ENCODE data around the gene MAP2K3.
A peak's percentile ranks its signal among the peaks of the same experiment; 100 is the strongest.

The MAP2K3 gene

DNA sequence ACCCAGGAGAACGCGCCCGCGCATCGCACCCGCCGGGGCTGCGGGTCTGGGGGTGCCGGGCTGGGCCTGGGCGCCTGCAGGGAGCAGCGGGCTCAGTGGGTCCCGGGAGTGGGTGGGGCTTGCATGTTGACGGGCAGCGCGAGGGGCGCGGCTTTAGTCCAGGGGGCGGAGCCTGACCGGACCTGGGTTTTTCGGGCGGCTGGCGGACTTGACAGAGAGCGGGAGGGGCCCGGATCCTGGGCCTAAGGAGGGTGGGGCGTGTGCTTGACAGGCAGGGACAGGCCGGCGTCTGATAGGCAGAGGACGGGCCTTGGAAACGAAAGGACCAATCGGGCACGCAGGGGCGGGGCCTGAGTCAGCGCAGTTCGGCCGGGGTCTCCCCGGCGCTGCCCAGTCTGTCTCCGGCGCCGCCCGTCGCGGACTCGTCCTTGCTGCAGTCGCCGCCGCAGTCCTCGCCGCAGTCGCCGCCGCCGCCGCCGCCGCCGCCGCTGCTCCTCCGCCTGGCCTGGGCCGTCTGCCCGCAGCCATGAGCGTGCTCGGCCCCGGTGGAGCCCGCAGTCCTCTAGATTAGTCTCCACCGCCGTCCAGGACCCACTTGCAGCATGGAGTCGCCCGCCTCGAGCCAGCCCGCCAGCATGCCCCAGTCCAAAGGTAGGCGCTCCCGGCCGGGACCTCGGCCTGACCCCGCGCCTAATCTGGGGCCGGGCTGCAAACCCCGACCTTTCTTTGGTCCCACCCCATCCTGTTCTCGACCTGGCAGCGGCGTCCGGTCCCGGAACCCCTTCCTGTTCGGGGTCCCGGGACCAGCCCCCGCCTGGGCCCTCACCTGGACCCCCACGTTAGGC lies at the start of gene MAP2K3:
TSS of gene MAP2K3 (plus strand) at position 393 of the 845 bp plus-strand sequence. CDS start at position 603, 210 bp downstream.
- peak; percentile 98 for DNase-seq

DNA sequence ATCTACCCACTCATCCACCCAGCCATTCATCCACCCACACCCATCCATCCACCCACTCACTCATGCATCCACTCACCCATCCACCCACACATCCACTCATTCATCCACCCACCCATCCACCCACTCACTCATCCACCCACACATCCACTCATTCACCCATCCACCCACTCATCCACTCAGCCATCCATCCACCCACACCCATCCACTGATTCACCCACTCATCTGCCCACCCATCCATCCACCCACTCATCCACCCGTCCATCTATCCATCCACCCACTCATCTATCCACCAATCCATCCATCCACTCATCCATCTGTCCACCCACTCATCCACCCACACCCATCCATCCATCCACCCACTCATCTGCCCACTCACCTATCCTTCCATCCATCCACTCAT lies 48.6 kb upstream of the MAP2K3 start:
- no peak for DNase-seq

DNA sequence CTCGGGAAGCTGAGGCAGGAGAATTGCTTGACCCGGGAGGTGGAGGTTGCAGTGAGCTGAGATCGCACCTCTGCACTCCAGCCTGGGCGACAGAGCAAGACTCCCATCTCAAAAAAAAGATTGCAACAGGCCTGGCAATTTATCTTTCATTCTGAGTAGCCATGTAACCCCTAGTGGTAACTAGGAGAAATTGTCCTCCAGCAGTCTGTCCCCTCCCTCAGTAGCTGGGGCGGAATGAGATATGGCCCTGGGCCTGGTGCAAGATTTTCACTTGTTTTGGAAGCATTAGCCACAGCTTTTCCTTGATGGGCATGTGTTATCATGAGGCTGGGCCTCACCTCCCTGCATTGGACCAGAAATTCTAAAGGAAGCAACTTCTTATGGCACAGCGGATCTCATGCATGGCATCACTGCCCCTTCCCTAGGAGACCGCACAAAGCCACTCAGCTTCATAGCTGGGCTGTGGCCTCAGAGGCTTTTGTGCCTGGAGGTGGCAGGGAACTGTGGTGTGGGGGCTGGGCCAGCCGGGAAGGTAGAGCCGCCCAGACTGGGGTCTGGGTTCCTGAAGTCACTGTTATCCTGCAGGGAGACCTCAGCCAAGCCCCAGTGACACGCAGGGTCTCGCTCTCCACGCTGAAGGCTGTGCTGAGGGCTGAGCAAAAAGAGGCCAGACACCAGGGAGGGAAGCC lies 44.7 kb upstream of the MAP2K3 start:
- no peak for DNase-seq

DNA sequence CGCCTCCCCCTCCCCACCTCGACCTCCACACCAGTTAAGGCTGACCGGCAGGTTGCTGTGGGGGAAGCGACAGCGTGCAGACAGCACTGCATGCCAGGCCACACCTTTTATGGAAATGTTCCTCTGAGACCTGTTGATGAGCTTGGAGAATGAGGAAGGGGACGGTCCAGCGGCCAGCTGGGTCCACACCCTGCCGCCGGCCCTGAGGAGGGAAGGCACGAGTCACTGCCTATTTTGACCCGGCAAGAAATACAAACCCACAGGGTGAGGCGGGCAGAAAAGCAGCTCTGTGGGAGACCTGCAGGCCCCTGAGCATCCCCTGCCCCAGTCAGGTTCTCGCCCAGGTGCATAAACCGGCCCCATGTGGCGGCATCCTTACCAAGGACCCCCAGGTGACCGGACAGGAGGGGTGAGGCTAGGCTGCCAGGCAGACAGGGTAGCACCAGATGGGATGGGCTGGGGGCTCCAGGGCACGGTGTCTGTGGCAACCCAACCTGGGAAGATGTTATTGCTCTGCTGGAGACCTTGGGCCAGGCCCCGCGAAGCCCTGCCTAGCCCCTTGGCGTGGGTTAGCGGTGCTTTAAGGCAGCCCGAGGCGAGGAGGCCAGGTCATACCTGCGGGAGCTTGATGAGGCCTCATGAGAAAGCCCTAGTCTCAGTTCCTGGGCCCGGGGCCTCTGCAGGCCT lies 44.0 kb upstream of the MAP2K3 start:
- no peak for DNase-seq

DNA sequence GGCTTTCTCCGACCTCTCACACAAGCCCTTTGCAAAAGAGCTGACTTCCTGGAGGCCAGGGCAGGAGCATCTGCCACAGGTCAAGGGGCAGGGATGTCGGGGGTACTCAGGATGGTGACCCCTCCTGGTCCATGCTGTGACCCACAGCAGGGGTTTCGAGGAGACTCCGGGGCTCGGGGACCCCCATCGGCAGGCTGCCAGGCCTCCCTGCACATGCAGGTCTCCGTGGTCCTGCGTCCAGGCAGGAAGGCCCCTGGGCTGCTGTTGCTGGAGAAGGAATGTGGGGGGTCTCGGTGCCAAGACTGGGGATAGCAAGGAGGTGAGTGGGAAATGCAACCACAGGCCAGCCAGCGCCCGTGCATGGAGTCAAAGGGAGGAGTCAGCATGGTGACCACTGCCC lies 42.9 kb upstream of the MAP2K3 start:
- no peak for DNase-seq

DNA sequence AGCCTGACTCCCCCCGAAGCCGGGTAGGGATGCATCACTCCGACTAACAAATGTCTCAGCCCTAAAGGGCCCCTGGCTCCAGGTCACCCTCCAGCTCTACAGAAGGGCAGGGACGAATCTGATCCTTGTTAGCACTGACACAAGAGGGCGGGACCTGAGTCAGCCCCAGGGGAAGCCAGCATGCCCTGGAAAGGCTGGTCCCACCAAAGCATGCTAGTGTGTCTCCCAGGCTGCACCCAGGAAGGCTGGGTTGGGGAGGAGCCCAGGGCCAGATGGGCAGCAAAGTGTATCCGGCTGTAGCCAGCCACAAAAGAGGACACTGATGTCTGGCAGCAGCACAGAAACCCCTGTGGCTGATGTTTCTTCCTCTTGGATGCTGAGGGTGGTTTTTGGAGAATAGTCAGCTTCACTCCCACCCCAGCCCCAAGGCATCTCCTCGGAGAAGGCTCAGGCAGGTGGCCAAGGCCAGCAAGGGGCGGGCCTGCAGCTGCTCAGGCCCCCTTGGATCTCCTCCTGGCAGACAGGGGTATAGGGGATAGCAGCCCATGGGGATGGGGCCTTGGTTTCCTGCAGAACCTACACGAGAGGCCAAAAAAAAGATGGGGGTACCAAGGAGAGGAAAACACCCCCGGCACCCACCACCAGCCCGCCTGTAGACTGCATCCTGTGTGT lies 42.3 kb upstream of the MAP2K3 start:
- no peak for DNase-seq

DNA sequence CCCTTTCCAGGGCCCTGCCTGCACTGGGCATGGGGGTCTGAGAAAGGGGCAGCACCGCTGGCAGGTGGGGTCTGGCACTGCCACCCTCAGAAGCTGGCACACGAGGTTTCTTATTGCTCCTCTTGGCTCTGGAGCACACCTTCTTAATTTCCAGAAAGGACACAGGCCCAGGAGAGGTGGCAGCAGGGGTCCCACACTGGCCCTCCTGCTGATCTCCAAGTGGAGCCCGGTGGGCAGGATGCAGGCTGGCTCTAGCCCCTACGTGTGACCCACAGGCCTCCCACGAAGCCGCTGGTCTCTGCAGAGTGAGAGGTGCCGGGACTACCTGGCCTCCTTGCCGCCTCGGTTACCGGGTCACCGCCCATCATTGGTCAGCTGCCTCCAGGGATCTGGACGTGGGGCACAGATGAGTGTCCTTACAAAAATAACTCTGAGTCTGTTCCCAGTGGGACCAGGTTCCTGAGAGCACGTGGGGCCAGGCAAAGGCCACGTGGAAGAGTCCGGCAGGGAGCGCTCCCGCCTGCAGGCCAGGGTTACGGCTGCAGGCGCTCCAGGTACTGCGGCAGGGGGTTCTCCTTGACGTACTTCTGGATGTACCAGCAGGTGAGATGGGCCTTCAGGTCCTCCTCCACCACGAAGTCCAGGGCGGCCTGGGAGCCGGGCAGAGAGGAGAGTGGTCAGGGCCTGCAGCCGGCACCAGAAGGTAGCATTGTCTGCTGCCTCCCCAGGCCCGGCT lies 41.6 kb upstream of the MAP2K3 start:
- DNase-seq = no peak

DNA sequence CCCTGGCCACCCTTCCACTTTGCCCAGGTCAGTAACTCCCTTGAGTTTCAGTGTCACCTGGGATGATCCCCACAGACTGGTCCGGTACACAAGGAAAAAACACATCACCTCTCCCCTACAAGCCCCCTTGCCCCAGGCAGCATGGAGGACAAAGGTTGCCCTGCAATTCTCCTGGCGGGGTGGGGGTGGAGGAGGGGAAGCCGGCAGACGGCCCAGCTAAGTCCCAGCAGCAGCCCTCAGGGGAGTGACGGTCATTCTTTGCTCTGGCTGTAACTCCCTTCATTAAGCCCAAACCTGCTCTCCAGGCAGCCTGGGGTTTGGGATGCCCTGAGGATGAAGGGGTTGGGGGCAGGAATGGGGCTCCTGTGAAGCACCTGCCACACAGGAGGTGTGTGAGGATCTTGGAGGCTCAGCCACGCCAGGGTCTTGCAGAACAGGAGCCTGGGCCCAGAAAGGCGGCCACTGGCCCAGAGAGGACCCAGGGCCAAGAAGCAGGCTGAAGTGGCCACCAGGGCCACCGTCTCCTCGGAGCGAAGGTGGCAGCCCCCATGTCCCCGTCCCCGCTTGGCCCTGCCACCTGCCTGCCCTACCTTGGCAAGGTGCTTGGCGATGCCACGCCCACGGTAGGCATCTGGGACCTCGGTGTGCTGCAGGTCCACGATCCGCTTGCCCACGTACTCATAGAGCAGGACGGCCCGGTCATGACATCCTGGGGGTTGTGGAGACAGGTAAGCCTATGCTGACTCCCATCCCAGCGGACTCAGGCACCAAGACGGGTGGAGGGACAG lies 40.8 kb upstream of the MAP2K3 start:
- no peak for DNase-seq

DNA sequence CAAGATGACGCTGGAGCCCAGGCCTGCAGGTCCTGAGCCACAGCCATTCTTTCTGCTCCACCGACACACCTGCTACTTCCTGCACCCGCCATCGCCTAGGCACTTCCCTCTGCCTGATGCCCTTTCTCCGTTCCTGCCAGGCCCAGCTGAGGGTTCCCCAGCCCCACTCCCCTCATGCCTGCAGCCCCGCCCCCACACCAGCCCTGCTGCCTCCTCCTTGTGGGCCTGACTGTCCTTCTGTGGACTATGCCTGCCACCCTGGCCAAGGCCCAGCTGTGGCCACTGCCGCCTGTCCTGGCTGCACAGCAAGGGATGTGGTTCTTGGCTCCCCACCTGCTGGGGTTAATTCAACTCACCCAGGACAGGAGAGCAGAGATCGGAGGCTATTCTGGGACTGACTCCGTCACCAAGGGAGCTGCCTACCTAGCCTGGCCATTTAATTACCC lies 38.8 kb upstream of the MAP2K3 start:
- DNase-seq = no peak

DNA sequence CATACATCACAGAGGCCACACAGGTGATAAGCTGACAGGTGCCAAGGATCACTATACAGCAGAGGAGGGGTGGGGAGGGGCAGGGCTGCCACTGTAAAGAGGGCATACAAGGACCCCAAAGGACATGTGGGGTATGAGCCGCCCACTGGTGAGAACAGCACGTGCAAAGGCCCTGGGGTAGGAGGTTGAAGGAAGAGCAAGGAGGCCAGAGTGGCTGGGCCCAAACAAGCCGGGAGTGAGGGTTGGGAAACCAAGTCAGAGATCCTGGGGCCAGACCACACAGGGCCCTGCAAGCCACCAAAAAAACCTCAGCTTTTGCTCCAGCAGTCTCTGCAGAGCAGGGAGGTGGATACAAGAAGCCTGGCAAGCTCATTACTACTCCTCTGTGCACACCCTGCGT lies 37.8 kb upstream of the MAP2K3 start:
- DNase-seq = no peak

DNA sequence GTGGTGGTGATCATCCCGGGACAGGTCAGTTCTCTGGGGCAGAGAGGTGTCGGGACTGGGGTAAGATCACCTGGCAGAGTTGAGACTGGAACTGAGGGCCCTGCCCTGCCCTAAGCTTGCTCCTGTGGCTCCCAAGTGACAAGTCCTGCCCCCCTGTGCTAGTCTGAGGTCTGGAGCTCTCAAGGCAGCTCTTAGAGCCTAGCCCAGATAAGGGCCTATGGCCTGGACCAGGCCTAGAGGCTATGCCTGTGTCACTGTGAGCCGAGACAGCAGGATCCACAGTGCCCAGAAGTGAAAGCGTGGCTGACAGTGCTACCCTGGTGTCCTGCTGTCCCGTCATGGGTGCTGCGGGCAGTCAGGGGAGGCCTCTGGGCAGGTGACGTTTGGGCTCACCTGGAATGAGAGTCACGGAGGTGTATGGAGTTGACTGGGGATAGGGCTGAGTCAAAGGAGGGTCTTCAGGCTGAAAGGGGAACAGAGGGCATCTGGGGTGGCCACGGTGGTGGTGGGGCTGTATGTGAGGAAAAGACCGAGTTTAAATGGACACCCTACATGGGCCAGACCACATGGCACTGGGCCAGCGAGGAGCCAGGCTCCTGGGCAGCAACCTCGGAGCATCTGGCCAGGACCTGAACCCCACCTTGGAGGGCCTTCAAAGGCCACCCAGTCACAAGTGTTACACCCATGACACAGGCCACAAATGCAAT lies 36.8 kb upstream of the MAP2K3 start:
- no peak for DNase-seq

DNA sequence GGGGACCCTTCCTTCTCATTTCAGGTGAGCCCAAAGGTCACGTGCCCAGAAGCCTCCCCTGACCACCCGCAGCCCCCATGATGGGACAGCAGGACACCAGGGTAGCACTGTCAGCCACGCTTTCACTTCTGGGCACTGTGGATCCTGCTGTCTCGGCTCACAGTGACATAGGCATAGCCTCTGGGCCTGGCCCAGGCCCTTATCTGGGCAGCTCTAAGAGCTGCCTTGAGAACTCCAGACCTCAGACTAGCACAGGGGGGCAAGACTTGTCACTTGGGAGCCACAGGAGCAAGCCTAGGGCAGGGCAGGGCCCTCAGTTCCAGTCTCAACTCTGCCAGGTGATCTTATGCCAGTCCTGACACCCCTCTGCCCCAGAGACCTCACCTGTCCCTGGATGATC lies 36.0 kb upstream of the MAP2K3 start:
- no peak for DNase-seq

DNA sequence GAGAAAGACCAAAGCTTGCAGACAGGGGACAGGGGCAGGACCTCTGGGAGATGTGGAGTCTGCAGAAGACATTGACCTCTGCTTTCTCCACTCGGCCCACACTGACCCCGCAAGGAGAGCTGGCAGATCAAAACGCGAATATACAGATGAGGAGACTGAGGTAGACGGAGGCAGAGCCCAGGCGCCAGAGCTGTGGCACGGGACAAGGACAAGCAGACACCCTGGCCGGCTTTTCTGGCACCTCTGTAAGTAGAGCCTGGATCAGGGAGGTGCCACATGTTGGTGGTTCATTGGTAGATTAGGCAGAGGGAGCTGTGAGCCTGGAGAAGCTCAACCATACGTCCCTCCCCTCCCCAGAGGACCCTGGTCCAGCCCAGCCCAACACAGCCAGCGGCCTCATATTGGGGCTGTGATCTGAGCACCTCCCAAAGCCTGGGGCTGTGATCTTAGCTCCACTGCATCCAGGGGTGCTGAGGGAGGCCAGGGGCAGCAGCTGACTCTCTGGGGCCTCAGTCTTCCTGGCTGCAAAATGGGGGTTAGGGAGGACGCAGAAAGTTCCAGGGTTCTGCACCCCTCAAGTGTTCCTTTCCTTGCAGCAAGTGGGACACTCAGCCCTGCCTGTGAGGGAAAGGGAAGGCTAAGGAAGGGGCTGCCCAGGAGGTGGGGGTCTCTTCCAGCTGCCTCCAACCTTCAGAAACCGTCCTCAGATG lies 35.3 kb upstream of the MAP2K3 start:
- DNase-seq = no peak

DNA sequence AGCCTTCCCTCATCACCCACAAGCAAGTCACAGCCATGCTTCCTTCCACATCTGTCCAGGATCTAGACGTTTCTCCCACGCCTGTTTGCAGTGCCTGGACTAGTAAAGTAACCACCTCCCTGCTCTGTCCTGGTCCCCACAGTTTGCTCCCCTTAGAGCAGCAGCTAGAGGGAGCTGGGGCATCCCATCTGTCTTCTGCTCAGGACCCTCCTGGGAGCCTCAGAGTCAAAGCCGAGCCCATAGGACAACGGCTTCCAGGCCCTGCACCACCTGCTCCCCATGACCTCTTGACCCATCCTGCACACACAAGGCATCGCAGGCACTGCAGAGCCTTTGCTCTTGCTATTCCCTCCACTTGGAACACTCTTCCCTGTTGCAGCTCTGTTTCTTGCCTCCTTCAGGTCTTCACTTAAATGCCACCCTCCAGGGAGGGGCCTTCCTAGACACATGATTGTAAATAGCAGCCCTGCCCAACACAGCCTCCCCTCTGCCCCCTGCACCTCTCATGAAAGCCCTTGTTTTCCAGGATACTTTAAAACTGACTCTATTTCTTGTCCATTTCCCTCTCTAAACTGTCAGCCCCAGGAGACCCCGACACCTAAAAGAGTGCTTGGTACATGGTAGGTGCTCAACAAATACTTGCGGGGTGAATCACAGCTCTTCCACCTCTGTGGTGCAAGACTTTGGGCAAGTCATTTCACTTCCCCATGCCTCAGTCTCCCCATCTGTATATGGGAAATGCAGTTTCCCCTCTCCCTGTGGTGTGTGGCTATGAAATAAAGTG lies 34.4 kb upstream of the MAP2K3 start:
- no peak for DNase-seq

DNA sequence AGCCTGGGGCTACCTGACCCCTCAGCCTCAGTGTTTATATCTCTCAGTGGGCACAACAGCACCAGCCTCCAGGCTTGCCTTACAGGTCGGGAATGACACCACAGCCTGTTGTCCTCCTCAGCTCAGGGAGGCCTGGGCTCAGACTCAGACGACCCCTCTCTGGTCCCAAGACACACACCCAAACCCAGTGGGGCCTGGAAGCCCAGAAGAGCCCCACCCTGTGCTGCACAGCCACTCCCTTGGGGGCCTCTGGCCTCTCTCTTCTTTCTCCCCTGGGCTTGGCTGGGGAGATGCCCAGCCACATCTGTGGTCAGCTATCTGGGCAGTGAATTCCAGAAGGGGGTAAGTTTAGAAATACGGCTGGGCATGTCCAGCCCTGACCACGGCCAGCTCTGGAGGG lies 33.7 kb upstream of the MAP2K3 start:
- DNase-seq = no peak

DNA sequence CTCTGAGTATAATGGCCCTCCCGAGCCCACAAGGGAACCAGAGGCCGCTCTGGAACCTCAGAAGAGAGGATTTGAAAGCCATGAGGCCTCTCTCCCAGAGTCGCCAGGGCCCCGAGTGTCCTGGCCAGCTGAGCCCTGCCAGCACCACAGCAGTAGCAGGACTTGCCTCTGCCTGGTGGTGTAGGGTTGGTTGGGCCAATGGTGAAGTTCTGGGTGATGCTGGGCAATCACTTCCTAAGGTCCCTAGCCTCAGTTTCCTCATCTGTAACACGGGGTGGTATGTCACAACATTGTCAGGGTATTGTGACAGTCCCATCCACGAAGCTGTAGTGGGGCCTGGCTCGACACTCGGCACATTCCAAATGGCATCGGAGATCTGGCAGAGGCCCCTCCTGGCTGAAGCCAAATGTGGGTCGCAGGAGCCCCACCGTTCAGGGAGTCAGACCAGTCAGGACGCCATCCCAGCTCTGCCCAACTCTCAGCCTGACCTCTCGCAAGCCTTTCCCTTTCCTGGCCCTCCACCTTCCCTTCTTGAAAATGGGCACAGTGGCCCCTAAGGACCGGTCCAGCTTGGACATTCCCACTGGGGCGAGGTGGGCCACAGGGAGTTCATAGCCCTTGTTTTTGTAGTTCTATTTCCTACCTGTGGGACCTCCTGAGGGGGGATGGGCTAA lies 33.0 kb upstream of the MAP2K3 start:
- no peak for DNase-seq

DNA sequence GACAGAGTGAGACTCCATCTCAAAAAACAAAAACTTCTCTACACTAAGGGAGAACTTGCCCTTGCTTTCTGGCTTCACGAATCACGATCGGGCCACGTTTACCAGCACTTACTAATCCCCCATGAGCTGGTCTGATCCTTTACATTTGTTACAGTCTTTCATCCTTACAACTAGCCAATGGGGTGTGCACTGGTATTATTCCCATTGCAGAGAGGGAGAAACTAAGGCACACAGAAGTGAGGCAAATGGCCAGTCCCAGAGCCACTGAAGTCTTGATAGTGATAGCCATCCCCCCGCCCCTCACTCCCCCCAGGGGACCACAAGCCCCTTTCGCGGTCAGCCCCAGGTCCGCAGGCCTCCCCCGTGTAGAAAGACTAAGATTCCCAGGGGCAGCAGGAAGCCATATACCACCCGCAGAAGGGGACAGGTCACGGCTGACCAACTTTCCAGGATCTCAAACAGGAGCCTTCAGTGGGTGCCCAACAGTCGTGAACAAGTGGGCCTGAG lies 32.2 kb upstream of the MAP2K3 start:
- no peak for DNase-seq

DNA sequence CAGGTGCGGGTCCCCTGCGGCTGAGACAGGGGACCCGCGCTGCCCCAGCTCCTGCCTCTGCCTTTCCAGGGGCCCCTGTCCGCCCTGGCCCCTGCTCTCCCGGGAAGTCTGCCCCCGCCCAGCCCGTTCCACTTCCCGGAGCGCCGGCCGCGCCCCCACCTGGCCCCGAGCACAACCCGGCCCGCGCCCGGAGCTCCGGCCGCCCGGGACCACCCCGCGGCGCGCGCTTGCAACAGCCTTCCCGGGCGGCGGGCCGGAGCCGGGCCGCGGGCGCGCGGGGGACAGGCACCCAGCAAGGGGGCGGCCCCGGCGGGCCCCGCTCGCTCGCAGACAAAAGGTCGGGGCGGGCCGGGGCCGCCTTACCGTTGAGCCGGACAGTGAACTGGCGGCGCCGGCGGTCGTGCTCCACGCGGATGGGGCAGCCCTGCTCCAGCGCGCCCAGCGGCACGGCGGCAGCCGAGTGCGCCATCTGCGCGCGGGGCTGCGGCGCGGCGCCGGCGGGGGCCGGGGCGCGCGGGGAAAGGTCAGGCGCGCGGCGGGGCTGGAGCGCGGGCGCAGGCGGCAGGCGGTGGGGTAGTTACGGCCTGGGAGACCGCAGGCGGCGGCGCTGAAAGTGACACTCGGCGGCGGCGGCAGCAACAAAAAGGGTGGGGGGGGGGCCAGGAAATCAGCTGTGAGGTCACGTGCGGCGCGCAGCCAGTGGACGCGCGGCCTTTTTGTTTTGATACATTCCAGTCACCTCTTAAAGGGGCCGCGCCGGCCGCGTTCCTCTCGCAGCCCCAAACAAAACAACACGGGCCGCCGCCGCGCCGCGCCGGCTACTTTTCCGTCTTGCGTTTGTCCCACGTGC lies 31.5 kb upstream of the MAP2K3 start, which contains the start of gene NATD1:
TSS of gene NATD1 (minus strand) at position 615 of the 850 bp plus-strand sequence. CDS start at position 469, 146 bp downstream.
- DNase-seq = peak; percentile 23
